SK-N-SH (cell line): ENCODE results near the gene ZDHHC8. TPM values are rescaled to one million over a fixed set of nuclear protein-coding genes. Genes with fewer than 3 reads are reported as not detected.

Experiments used
- CTCF ChIA-PET: fragments of 300-600, 350-600 bp; formaldehyde crosslinking; extraction: SDS; loops from one replicate; lab custom pipeline; 2021; lab: Yijun Ruan, JAX
- POLR2A ChIA-PET: fragments of 350-600 bp; sonication (Branson Sonifier 250); formaldehyde crosslinking; extraction: SDS; loops from one replicate; lab custom pipeline; 2020; ENCODE audit warnings: antibody characterized with exemption, inconsistent platforms; lab: Yijun Ruan, JAX
- DNase-seq: peaks from one replicate; pipeline ENCODE4 v3.0.0; 2012
- H2AFZ ChIP-seq: fragments of 200-600 bp; sonication (generic); 2 replicates; pipeline ENCODE4 v1.8.1; 2016; ENCODE audit warnings: antibody characterized with exemption, mild to moderate bottlenecking, low read depth
- H3F3A ChIP-seq: fragments of 200-600 bp; sonication (generic); replicated peaks from 2 replicates; pipeline ENCODE3; 2016; ENCODE audit warnings: antibody characterized with exemption, mild to moderate bottlenecking; ENCODE audit not compliant: insufficient read depth
- H3K27ac ChIP-seq, 2 experiments: fragments of 200-500 bp in 1 of 2; fragments of 200-600 bp in 1 of 2; sonication (Bioruptor generic) in 1 of 2; sonication (generic), shearing (Covaris generic) in 1 of 2; 2 replicates each; pipeline versions ENCODE4 v1.5.1 to v1.6.1; 2014 to 2016; ENCODE audit warnings: low read depth in 2 of 2, inconsistent platforms in 1 of 2, low read length in 1 of 2, mild to moderate bottlenecking in 1 of 2, mixed read lengths in 1 of 2
- H3K27me3 ChIP-seq: fragments of 200-600 bp; sonication (generic), shearing (Covaris generic); 2 replicates; pipeline ENCODE4 v1.6.1; 2016; ENCODE audit warnings: mixed run types; ENCODE audit not compliant: insufficient read depth
- H3K36me3 ChIP-seq, 2 experiments: fragments of 200-500 bp in 1 of 2; fragments of 200-600 bp in 1 of 2; sonication (Bioruptor generic) in 1 of 2; sonication (generic) in 1 of 2; replicated peaks in 1 of 2; 2 replicates each; pipeline versions ENCODE3 to v1.5.1; 2014 to 2016; ENCODE audit warnings: low read length in 1 of 2, mild to moderate bottlenecking in 1 of 2; ENCODE audit not compliant: insufficient read depth in 2 of 2, control insufficient read depth in 1 of 2
- H3K4me1 ChIP-seq, 2 experiments: fragments of 200-500 bp in 1 of 2; fragments of 200-600 bp in 1 of 2; sonication (Bioruptor generic) in 1 of 2; sonication (generic), shearing (Covaris generic) in 1 of 2; 2 replicates each; pipeline versions ENCODE4 v1.5.1 to v1.6.1; 2014 to 2016; ENCODE audit warnings: low read depth in 1 of 2, low read length in 1 of 2, mixed run types in 1 of 2; ENCODE audit not compliant: insufficient read depth in 2 of 2, control insufficient read depth in 1 of 2
- H3K4me2 ChIP-seq: fragments of 200-600 bp; sonication (generic), shearing (Covaris generic); 2 replicates; pipeline ENCODE4 v1.6.1; 2017; ENCODE audit warnings: mixed run types
- H3K4me3 ChIP-seq, 2 experiments: fragments of 200-500 bp in 1 of 2; fragments of 200-600 bp in 1 of 2; sonication (Bioruptor generic) in 1 of 2; sonication (generic), shearing (Covaris generic) in 1 of 2; 2 replicates each; pipeline versions ENCODE4 v1.5.1 to v1.8.1; 2014 to 2016; ENCODE audit warnings: low read depth in 2 of 2, inconsistent platforms in 1 of 2, low read length in 1 of 2, mild to moderate bottlenecking in 1 of 2, mixed read lengths in 1 of 2, moderate library complexity in 1 of 2
- H3K79me2 ChIP-seq: fragments of 200-600 bp; sonication (generic); 2 replicates; pipeline ENCODE4 v1.8.1; 2017; ENCODE audit warnings: mild to moderate bottlenecking; ENCODE audit not compliant: insufficient read depth
- H3K9ac ChIP-seq: fragments of 200-600 bp; sonication (generic); 2 replicates; pipeline ENCODE4 v1.6.1; 2017; ENCODE audit warnings: mixed run types
- H3K9me2 ChIP-seq: fragments of 200-600 bp; sonication (generic); 2 replicates; pipeline ENCODE4 v1.6.1; 2017; ENCODE audit warnings: mixed run types
- H3K9me3 ChIP-seq: fragments of 200-600 bp; sonication (generic); 2 replicates; pipeline ENCODE4 v1.6.1; 2017; ENCODE audit warnings: mixed run types, mild to moderate bottlenecking, moderate library complexity
- H4K20me1 ChIP-seq: fragments of 200-600 bp; sonication (generic); 2 replicates; pipeline ENCODE4 v1.6.1; 2017; ENCODE audit warnings: mild to moderate bottlenecking, mixed run types; ENCODE audit not compliant: insufficient read depth
- CHD2 ChIP-seq: fragments of 150-350 bp; IDR thresholded peaks from 2 replicates; pipeline ENCODE4 v1.6.1; 2018; ENCODE audit warnings: low read length; ENCODE audit not compliant: partially characterized antibody
- FOXM1 ChIP-seq: IDR thresholded peaks from 2 replicates; pipeline ENCODE4 v1.4.0; 2012; ENCODE audit warnings: low read depth, mild to moderate bottlenecking
- GABPA ChIP-seq: IDR thresholded peaks from 2 replicates; pipeline ENCODE4 v1.4.0; 2012; ENCODE audit warnings: low read depth, mild to moderate bottlenecking
- GATA2 ChIP-seq: sonication (generic); formaldehyde crosslinking; IDR thresholded peaks from 2 replicates; pipeline ENCODE4 v1.5.0; 2020; ENCODE audit warnings: mild to moderate bottlenecking, missing genetic modification reagents
- JUND ChIP-seq: IDR thresholded peaks from 2 replicates; pipeline ENCODE4 v1.4.0; 2012
- MEF2A ChIP-seq: IDR thresholded peaks from 2 replicates; pipeline ENCODE4 v1.4.0; 2012; ENCODE audit warnings: low read depth, borderline replicate concordance
- MXI1 ChIP-seq: IDR thresholded peaks from 2 replicates; pipeline ENCODE4 v1.6.1; 2012; ENCODE audit warnings: mild to moderate bottlenecking, low read depth, low read length, improper control_type of control experiment
- NRF1 ChIP-seq: IDR thresholded peaks from 2 replicates; pipeline ENCODE4 v1.6.1; 2012; ENCODE audit warnings: low read depth, mild to moderate bottlenecking, low read length
- POLR2AphosphoS5 ChIP-seq: IDR thresholded peaks from 2 replicates; pipeline ENCODE4 v1.6.1; 2012; ENCODE audit warnings: low read depth, low read length
- REST ChIP-seq: IDR thresholded peaks from 2 replicates; pipeline ENCODE4 v1.6.1; 2012; ENCODE audit warnings: mild to moderate bottlenecking, low read depth, low read length, moderate library complexity
- RFX5 ChIP-seq: IDR thresholded peaks from 2 replicates; pipeline ENCODE4 v1.6.1; 2012; ENCODE audit warnings: mild to moderate bottlenecking, improper control_type of control experiment, low read length
- SIN3A ChIP-seq: IDR thresholded peaks from 2 replicates; pipeline ENCODE4 v1.6.1; 2012; ENCODE audit warnings: low read depth, mild to moderate bottlenecking, low read length, moderate library complexity, borderline replicate concordance
- SMC3 ChIP-seq: IDR thresholded peaks from 2 replicates; pipeline ENCODE4 v1.6.1; 2012; ENCODE audit warnings: low read depth, low read length, improper control_type of control experiment
- TAF1 ChIP-seq: IDR thresholded peaks from 2 replicates; pipeline ENCODE4 v1.6.1; 2012; ENCODE audit warnings: low read depth, mild to moderate bottlenecking, low read length, moderate library complexity, borderline replicate concordance
- TEAD4 ChIP-seq: IDR thresholded peaks from 2 replicates; pipeline ENCODE4 v1.4.0; 2012; ENCODE audit warnings: mild to moderate bottlenecking, borderline replicate concordance; ENCODE audit not compliant: insufficient read depth
- WGBS: methylation state at CpG from one replicate; pipeline ENCODE4 v1.1.6; 2017; ENCODE audit warnings: low lambda C conversion rate; 5-methylcytosine and 5-hydroxymethylcytosine counted together
- polyA plus RNA-seq, 3 experiments: library from polyadenylated mRNA; depleted of rRNA; stranded (reverse); fragments of >200 nt; gene quantifications; 2 replicates each; pipeline ENCODE4 v1.2.3, GENCODE V29; 2012
- TF ChIP-seq, protein P1 (sequence below): fragments of 150-350 bp; IDR thresholded peaks from 2 replicates; pipeline ENCODE4 v1.6.1; 2017; ENCODE audit warnings: antibody characterized with exemption, low read length, low read depth, borderline replicate concordance
- TF ChIP-seq, protein P2 (sequence below): fragments of 200-600 bp; sonication (generic); IDR thresholded peaks from 2 replicates; pipeline ENCODE4 v1.6.1; 2017; ENCODE audit warnings: antibody characterized with exemption, mild to moderate bottlenecking, moderate library complexity

Gene ZDHHC8
- polyA plus RNA-seq, 1 of the 3 experiments (the other 2 are of a cell fraction), result 65.3 TPM

GRCh38 chr22:20164863-20165262 is 33.3 kb downstream of the ZDHHC8 start (continued):
- TF ChIP-seq REST (no peak), GABPA (no peak), RFX5 (no peak), GATA2 (CRISPR knock-in tag) (no peak), TEAD4 (no peak), NRF1 (no peak), MEF2A (no peak), TAF1 (no peak), POLR2AphosphoS5 (no peak), SMC3 (no peak)
- TF ChIP-seq, protein P1, sequence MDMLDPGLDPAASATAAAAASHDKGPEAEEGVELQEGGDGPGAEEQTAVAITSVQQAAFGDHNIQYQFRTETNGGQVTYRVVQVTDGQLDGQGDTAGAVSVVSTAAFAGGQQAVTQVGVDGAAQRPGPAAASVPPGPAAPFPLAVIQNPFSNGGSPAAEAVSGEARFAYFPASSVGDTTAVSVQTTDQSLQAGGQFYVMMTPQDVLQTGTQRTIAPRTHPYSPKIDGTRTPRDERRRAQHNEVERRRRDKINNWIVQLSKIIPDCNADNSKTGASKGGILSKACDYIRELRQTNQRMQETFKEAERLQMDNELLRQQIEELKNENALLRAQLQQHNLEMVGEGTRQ, result no peak

GRCh38 chr22:20165421-20165820 is 33.8 kb downstream of the ZDHHC8 start:
- peaks cover 0 to 2% of the 10 kb centered on the region in 2 experiments; a peak in 1 of 4 replicates for H3K4me1 ChIP-seq
- TF ChIP-seq JUND (no peak), SMC3 (no peak), MXI1 (no peak), GABPA (no peak), REST (no peak), GATA2 (CRISPR knock-in tag) (no peak), POLR2AphosphoS5 (no peak), CHD2 (no peak), MEF2A (no peak), TEAD4 (no peak), FOXM1 (no peak), SIN3A (no peak)
- TF ChIP-seq, protein P2, sequence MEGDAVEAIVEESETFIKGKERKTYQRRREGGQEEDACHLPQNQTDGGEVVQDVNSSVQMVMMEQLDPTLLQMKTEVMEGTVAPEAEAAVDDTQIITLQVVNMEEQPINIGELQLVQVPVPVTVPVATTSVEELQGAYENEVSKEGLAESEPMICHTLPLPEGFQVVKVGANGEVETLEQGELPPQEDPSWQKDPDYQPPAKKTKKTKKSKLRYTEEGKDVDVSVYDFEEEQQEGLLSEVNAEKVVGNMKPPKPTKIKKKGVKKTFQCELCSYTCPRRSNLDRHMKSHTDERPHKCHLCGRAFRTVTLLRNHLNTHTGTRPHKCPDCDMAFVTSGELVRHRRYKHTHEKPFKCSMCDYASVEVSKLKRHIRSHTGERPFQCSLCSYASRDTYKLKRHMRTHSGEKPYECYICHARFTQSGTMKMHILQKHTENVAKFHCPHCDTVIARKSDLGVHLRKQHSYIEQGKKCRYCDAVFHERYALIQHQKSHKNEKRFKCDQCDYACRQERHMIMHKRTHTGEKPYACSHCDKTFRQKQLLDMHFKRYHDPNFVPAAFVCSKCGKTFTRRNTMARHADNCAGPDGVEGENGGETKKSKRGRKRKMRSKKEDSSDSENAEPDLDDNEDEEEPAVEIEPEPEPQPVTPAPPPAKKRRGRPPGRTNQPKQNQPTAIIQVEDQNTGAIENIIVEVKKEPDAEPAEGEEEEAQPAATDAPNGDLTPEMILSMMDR, result no peak
- TF ChIP-seq, protein P1, result no peak
- TF ChIP-seq, all 33 proteins: peak for 0
- POLR2A ChIA-PET, result no interaction called here
- H4K20me1 ChIP-seq, result no peaks in the 10 kb centered on the region
- H3K79me2 ChIP-seq, result no peaks in the 10 kb centered on the region
- DNase-seq, result no peak
- H3K4me2 ChIP-seq, result no peak overlapping the region
- H3K36me3 ChIP-seq, result no peaks in the 10 kb centered on the region
- CTCF ChIA-PET, result interaction anchor here (1.0 kb wide), 1 partner anchor 8 kb away, joined by 3 read pairs; no protein-coding TSS in a partner anchor
- no peak overlapping the region for H3K27ac ChIP-seq
- no peaks in the 10 kb centered on the region for H3K9me3 ChIP-seq
- no peaks in the 10 kb centered on the region; the same call in 1 of the 2 replicates for H3K27me3 ChIP-seq
- WGBS, result 83% methylated on average over 10 of the region's 12 CpGs
- H3K9me2 ChIP-seq, result no peaks in the 10 kb centered on the region
- H3K9ac ChIP-seq, result no peak overlapping the region
- no peaks in the 10 kb centered on the region for H3F3A ChIP-seq
- H2AFZ ChIP-seq, result no peak overlapping the region
- no peak overlapping the region for H3K4me3 ChIP-seq
